Fibroblast of the conjunctiva (primary cell): ENCODE measurements around the gene CD28.
"Not testable (repeated sequence)": the region's sequence is repeated elsewhere in the genome, so short reads cannot be mapped to it uniquely, and the experiment has no call there.

Source experiments
- DNase-seq: peaks from one replicate; pipeline ENCODE4 v3.0.0-alpha.2; 2010; ENCODE audit warnings: low read depth

The CD28 gene

GRCh38 chr2:203687165-203687564 lies 19.3 kb upstream of the CD28 start:
- DNase-seq, result no peak

GRCh38 chr2:203688798-203689197 lies 17.6 kb upstream of the CD28 start:
- peak; percentile 26 for DNase-seq

GRCh38 chr2:203689426-203690116 lies 16.9 kb upstream of the CD28 start:
- no peak for DNase-seq

GRCh38 chr2:203690117-203690431 lies 16.4 kb upstream of the CD28 start:
- no peak for DNase-seq

GRCh38 chr2:203690441-203691047 lies 15.9 kb upstream of the CD28 start:
- peak; percentile 20 for DNase-seq

GRCh38 chr2:203691149-203691548 lies 15.3 kb upstream of the CD28 start:
- DNase-seq, result no peak

DNA sequence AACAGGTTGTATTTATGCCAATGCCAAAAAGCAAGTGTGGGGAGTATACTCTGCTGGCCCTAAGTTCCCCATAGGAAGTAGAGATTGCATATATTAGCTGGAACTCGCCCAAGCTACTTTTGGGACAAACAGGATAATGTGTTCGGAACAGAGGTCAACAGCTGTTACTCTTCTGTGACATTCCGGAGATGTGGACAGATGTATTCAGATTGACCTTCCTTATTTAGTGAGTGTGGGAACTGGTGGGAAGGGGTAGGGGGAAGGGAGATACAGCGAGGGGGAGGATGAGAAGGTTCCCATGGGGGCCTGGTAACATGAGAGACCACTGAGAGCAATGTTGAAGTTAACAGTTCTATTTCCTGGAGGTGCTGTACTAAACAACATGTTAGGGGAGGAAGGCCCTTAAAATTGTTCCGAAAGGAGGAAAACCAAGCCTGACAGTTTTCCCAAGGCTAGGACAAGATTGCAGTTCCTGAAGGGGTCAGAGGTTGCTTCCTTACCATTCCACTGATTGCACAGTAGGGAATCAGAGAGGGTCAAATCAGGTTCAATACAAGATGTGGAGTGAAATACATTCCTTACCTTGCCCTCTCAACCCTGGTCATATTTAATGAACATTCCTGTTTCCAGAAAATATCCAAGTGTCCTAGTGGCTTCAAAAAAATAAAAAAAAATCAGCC lies 14.3 kb upstream of the CD28 start:
- no peak for DNase-seq

DNA sequence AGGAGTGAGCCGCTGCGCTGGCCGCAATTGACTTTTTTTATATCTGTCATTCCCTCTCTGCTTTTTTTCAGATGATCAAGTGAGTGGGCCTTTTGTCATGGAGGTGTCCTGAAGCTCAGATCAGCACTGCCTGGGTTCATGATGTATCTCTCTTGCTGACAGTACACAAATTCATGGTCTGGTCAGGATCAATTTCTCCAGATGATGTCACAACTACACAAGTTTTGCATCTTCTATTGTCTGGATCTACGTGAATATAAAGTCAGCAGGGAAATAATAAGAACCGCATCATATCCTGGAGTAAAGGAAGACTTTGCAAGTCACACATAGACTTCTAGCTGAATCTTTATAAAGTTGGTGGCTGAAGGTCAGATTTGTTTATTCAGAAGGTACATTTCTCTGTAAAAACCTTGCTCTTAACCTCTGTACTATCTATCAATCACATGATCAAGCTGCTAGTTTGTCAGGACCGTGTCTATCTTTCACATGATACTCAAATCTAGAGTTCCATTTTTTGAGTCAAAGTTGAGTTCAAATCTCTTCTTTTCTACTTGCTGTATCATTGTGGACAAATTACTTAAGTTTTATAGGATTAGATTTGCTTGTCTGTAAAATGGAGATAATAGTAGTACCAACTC lies 13.1 kb upstream of the CD28 start:
- no peak for DNase-seq

GRCh38 chr2:203694191-203694590 lies 12.2 kb upstream of the CD28 start:
- no peak for DNase-seq

DNA sequence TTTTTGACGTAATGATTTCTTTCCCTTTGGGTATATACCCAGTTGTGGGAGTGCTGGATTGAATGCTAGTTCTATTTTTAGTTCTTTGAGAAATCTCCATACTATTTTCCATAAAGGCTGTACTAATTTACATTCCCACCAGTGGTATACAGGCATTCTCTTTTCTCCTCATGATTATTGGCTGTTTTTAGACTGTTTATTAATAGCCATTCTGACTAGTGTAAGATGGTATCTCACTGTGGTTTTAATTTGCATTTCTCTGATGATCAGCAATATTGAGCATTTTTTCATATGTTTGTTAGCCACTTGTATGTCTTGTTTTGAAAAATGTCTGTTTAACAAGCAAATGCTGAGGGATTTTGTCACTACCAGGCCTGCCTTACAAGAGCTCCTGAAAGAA lies 9.2 kb upstream of the CD28 start:
- no peak for DNase-seq

- not testable (repeated sequence) for DNase-seq
These were observed 8.7 kb upstream of the CD28 start for GRCh38 chr2:203697763-203698162.

GRCh38 chr2:203698410-203698809 lies 8.0 kb upstream of the CD28 start:
- not testable (repeated sequence) for DNase-seq

DNA sequence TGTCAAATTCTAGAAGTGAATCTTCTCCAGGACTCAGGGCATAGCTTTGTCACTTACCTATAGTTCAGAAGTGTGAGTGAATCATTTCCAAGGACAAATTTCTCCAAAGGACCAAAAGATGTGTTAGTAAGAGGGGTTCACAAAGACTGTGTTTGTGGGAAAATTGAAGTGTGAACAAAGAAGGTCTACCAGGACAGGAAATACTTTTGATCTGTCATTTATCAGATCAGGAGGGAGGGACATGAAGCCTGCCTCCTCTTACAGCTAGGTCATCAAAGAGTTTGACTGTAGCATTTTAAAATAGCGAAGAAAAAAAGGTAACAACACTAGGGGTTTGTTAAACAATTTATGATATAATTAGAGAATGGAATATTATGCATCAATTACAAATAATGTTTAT lies 2.0 kb upstream of the CD28 start:
- no peak for DNase-seq

- DNase-seq, result no peak
These were observed 1.3 kb upstream of the CD28 start for GRCh38 chr2:203705178-203705577.

- no peak for DNase-seq
These were observed 1.1 kb downstream of the CD28 start for GRCh38 chr2:203707530-203707929.

GRCh38 chr2:203708846-203709396 lies 2.5 kb downstream of the CD28 start:
- DNase-seq, result no peak

DNA sequence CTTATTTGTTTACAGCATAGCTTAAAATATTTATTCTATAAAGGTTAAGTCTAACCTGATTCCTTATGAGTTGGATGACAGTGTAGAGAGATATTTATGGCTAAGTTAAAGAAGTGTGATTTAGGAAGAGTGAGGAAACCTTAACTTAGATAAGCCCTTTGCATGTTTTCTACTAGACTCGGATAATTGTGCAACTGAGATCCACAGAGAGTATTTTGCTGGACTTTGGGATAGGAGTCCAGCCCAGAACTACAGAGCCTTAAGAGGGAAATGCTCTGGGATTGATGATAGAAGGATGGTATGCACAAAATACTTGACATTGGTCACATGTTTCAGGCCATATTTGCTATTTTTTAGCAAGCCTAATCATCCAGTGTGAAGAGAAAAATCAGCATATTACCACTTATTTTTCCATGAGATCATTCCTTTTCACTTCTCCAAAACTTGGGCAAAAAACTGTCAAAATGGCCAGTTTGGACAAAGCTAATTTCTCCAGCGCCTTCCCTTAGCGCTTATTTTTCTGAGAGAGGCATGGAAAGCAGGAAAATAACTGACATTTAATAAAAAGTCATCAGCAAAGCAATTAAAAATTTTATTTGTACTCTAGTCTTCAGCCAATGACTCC lies 3.1 kb downstream of the CD28 start:
- no peak for DNase-seq

DNA sequence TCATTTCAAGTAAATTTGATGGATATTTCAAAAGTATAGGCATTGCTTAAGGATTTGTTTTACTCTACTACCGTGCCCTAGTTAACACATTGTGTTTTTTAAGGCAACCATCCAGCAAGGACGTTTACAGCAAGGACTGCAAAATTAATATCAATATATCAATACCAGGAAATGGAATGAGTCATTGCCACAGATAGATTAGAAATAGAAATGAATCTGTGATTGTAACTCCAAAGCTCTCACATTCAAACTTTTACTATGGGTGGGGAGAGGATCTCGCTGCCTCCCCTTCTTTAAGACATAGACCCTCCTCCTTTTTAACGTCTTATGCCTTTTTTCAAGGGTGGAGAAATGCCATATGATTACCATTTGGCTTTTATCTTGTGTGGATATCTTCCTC lies 3.8 kb downstream of the CD28 start:
- DNase-seq, result no peak

DNA sequence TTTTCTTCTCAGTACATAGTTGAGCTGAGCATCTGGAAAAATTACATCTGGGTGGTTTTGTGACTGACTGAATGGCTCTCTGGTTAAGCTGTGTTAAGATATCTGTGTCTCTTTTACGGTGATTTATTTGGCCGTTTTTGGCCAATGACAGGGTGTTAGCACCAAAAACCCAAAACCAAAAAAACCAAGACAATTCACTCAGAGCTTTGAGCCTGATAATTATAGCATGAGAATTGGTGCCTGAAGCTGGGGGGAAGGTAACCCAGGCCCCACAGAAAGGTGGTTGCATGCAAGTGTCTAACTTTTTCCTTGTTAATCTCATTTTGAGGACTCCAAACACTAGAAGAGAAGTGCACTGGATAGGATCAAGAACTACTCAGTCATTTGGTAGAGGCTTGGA lies 4.5 kb downstream of the CD28 start:
- DNase-seq, result no peak

DNA sequence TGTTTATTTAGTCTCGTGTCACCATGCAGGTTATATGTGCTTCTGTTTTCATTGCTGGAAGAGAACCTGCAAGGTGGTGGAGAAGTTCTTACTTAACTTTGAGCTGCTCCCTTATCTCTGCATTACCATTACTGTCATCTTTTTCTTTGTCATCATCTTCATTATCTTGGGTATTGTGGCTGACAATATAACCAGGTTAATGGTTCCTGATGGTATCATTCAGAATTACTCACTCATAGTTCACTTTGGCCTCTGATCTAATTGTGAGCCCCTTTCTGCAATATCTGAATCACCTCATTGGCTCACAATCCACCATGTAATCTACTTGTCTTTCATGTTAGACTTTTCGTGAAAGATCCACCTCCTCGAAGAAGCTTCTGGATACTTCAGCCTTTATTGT lies 5.0 kb downstream of the CD28 start:
- no peak for DNase-seq

GRCh38 chr2:203713381-203713780 lies 6.9 kb downstream of the CD28 start:
- no peak for DNase-seq

GRCh38 chr2:203714112-203714511 lies 7.7 kb downstream of the CD28 start:
- no peak for DNase-seq
